K562 (cell line): Measurements from ENCODE around the gene IFT52.

Experiments used
- ATF2 ChIP-seq: sonication (generic); formaldehyde crosslinking; IDR thresholded peaks from 2 replicates; pipeline ENCODE4 v1.8.1; 2022; ENCODE audit warnings: missing genetic modification reagents
- BRF1 ChIP-seq: IDR thresholded peaks from 3 replicates; pipeline ENCODE4 v1.6.1; 2011; ENCODE audit warnings: borderline replicate concordance, mild to moderate bottlenecking; ENCODE audit not compliant: insufficient read length; ENCODE audit errors: extremely low read depth
- JUNB ChIP-seq: fragments of 450-650 bp; formaldehyde crosslinking; conservative IDR thresholded peaks from 2 replicates; pipeline ENCODE4 v1.4.0; 2020; ENCODE audit warnings: mild to moderate bottlenecking
- POLR2A ChIP-seq: fragments of 450-650 bp; conservative IDR thresholded peaks from 2 replicates; pipeline ENCODE4 v1.6.1; 2016
- RBBP5 ChIP-seq: fragments of 200-600 bp; sonication (generic); IDR thresholded peaks from 2 replicates; pipeline ENCODE4 v1.6.1; 2012; ENCODE audit warnings: borderline replicate concordance, mild to moderate bottlenecking, low read length, control low read depth, inconsistent platforms; ENCODE audit not compliant: insufficient read depth, poor library complexity, severe bottlenecking
- TCF3 ChIP-seq: sonication (generic); formaldehyde crosslinking; IDR thresholded peaks from 2 replicates; pipeline ENCODE4 v1.4.0; 2020; ENCODE audit warnings: mild to moderate bottlenecking, missing genetic modification reagents
- ZNF780A ChIP-seq: fragments of 250-450 bp; sonication (Bioruptor Pico); IDR thresholded peaks from 2 replicates; pipeline ENCODE4 v1.5.0; 2021; ENCODE audit warnings: mild to moderate bottlenecking
- ZZZ3 ChIP-seq: fragments of 450-650 bp; IDR thresholded peaks from 2 replicates; pipeline ENCODE4 v1.6.1; 2016; ENCODE audit warnings: antibody characterized with exemption, mild to moderate bottlenecking, moderate library complexity

- TF ChIP-seq ATF2: no peak
- TF ChIP-seq ZZZ3: no peak
- no peak for TF ChIP-seq BRF1
- TF ChIP-seq JUNB (CRISPR knock-in tag): no peak
- no peak for TF ChIP-seq ZNF780A
- TF ChIP-seq POLR2A: no peak
- TF ChIP-seq RBBP5: no peak
- TF ChIP-seq TCF3 (CRISPR knock-in tag): no peak
These were observed 12.4 kb downstream of the IFT52 start for GRCh38 chr20:43603124-43603523.
